Caco-2 (cell line): ENCODE results near the gene LY6G5C. TPM values are rescaled to one million over a fixed set of nuclear protein-coding genes. Genes with fewer than 3 reads are reported as not detected.
A peak's percentile ranks its signal among the peaks of the same experiment; 100 is the strongest.

Source experiments
- BruUV-seq: library from RNA; stranded (reverse); fragments of 400-500 nt; replicated peaks from 2 replicates; lab custom pipeline; 2021; lab: Mats Ljungman, UMichigan
- CTCF ChIA-PET: fragments of 300-600 bp; sonication (Branson Sonifier 250); formaldehyde crosslinking; loops from one replicate; lab custom pipeline; 2022; ENCODE audit warnings: antibody characterized with exemption; lab: Charles Lee
- POLR2A ChIA-PET: fragments of 300-600 bp; sonication (Branson Sonifier 250); formaldehyde crosslinking; loops from one replicate; lab custom pipeline; 2022; ENCODE audit warnings: antibody characterized with exemption; lab: Charles Lee
- DNase-seq, 2 experiments: peaks; one replicate each; pipeline versions ENCODE4 v3.0.0 to v3.0.0-alpha.2; 2020 to 2022
- H3K27me3 ChIP-seq: replicated peaks from 2 replicates; pipeline ENCODE4 v1.6.0; 2011; ENCODE audit warnings: low read length; ENCODE audit not compliant: control insufficient read depth, insufficient read depth
- H3K36me3 ChIP-seq: 2 replicates; pipeline ENCODE4 v1.5.1; 2011; ENCODE audit warnings: low read length; ENCODE audit not compliant: control insufficient read depth, insufficient read depth
- H3K4me1 ChIP-seq: fragments of 250-450 bp; sonication (Bioruptor Pico); 2 replicates; pipeline ENCODE4 v1.5.1; 2020; ENCODE audit warnings: mild to moderate bottlenecking
- H3K4me3 ChIP-seq: 2 replicates; pipeline ENCODE4 v1.5.1; 2011; ENCODE audit warnings: low read depth, mild to moderate bottlenecking, control low read depth, low read length
- H3K9me3 ChIP-seq: fragments of 250-450 bp; sonication (Bioruptor Pico); 2 replicates; pipeline ENCODE4 v1.5.1; 2020; ENCODE audit warnings: mild to moderate bottlenecking, moderate library complexity
- H3K27ac Mint-ChIP-seq: one replicate; pipeline ENCODE4 v1.8.0; 2022; ENCODE audit warnings: mixed read lengths; ENCODE audit not compliant: unreplicated experiment
- H3K27me3 Mint-ChIP-seq: one replicate; pipeline ENCODE4 v1.8.0; 2022; ENCODE audit warnings: mixed read lengths; ENCODE audit not compliant: insufficient read depth, unreplicated experiment
- H3K36me3 Mint-ChIP-seq: one replicate; pipeline ENCODE4 v1.8.0; 2022; ENCODE audit warnings: mild to moderate bottlenecking, mixed read lengths; ENCODE audit not compliant: insufficient read depth, unreplicated experiment
- H3K4me1 Mint-ChIP-seq: one replicate; pipeline ENCODE4 v1.8.0; 2022; ENCODE audit warnings: low read depth, mixed read lengths; ENCODE audit not compliant: unreplicated experiment
- H3K4me3 Mint-ChIP-seq: one replicate; pipeline ENCODE4 v1.8.0; 2022; ENCODE audit warnings: mild to moderate bottlenecking, moderate library complexity, mixed read lengths; ENCODE audit not compliant: unreplicated experiment
- H3K9me3 Mint-ChIP-seq: one replicate; pipeline ENCODE4 v1.8.0; 2022; ENCODE audit warnings: mixed read lengths; ENCODE audit not compliant: unreplicated experiment
- CTCF ChIP-seq, 2 experiments: fragments of 200-600 bp in 1 of 2; IDR thresholded peaks; 1 replicate in 1 of 2; 2 replicates in 1 of 2; pipeline versions ENCODE4 v1.5.1 to v1.8.0; 2011 to 2022; ENCODE audit warnings: antibody characterized with exemption in 1 of 2, control low read depth in 1 of 2, inconsistent platforms in 1 of 2, low read depth in 1 of 2, low read length in 1 of 2, mild to moderate bottlenecking in 1 of 2, moderate library complexity in 1 of 2; ENCODE audit not compliant: insufficient read depth in 1 of 2, severe bottlenecking in 1 of 2, unreplicated experiment in 1 of 2
- intact Hi-C: fragments of 100-400 bp; cut with micrococcal nuclease; formaldehyde crosslinking; loops from one replicate; pipeline ENCODE4 v1.10.0; 2022; ENCODE audit not compliant: unreplicated experiment
- total RNA-seq: library from RNA; stranded (reverse); gene quantifications from 2 replicates; pipeline ENCODE4 v1.2.3, GENCODE V29; 2022

The LY6G5C gene
- total RNA-seq, 1 experiment from 2014 or later: 2.9 TPM

DNA sequence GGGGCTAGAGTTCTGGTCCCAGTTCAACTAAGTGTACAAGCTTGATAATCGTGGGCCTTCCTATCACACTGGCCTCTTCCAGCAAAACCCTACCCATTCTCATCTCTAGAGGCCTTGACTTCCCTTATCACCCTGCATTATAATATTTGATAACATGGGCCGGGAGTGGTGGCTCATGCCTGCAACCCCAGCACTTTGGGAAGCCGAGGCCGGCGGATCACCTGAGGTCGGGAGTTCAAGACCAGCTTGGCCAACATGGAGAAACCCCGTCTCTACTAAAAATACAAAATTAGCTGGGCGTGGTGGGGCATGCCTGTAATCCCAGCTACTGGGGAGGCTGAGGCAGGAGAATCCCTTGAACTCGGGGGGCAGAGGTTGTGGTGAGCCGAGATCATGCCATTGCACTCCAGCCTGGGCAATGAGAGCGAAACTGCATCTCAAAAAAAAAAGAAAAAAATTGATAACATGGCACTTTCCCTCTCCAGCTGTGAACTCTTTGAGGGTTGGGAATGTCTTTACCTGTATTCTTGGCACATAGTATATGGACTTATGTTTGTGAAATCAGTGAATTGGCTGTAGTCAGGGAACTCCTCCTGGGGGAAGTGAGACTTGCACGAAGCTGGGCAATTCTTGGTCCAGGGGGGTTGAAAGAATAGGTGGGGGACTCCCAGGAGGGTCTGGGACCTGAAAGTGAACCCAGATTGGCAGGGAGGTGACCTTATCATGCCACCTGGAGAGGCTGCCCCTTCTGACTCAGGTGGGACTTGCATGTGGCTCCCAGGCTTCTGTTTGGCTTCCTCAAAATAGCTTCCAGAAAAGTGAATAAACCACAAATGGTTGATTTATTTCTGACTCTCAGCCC lies 19.4 kb downstream of the LY6G5C start:
- TF ChIP-seq CTCF (IDR thresholded peaks at IDR 0.05; ENCODE audit: insufficient read depth in 1 of 2, low read depth in 1 of 2, low read length in 1 of 2, severe bottlenecking in 1 of 2, unreplicated experiment in 1 of 2): no peak
- H3K4me1 Mint-ChIP-seq: peaks cover 45% of the 10 kb centered on the region
- H3K27me3 ChIP-seq: no peaks in the 10 kb centered on the region
- intact Hi-C loops: no loop called here
- H3K4me1 ChIP-seq: peaks cover 22% of the 10 kb centered on the region
- peak overlapping the region; percentile 89 for H3K27ac Mint-ChIP-seq
- ChIA-PET POLR2A (interaction anchor here (0.6 to 2.4 kb wide), 12 partner anchors 9 to 1310 kb away, joined by 3 to 17 read pairs (median 4); partner anchors contain the start of genes BAG6, DDX39B, MSH5 and NEU1), CTCF (interaction anchor here (0.7 to 1.3 kb wide), 5 partner anchors 9 to 154 kb away, joined by 3 to 6 read pairs (median 3); partner anchors contain the start of genes BAG6, HSPA1A and HSPA1L)
- H3K4me3 Mint-ChIP-seq: peak overlapping the region; percentile 88
- H3K4me3 ChIP-seq: peak overlapping the region; percentile 53
- DNase-seq: no peak
- H3K9me3 ChIP-seq: no peaks in the 10 kb centered on the region
- H3K36me3 Mint-ChIP-seq: peaks cover 84% of the 10 kb centered on the region
- no peaks in the 10 kb centered on the region for H3K27me3 Mint-ChIP-seq
- peaks cover 9% of the 10 kb centered on the region for H3K36me3 ChIP-seq
- no peaks in the 10 kb centered on the region for H3K9me3 Mint-ChIP-seq
- no TSS peak for BruUV-seq

- peak within 1 kb of the TSS; percentile 88 for H3K4me3 Mint-ChIP-seq
- no TSS peak for BruUV-seq
- POLR2A ChIA-PET: interaction anchor here (0.5 to 2.4 kb wide), 16 partner anchors 8 to 1047 kb away, joined by 3 to 17 read pairs (median 4); partner anchors contain the start of genes BAG6, DDX39B, MSH5 and NEU1
- H3K4me1 Mint-ChIP-seq: peaks cover 47% of the 10 kb centered on the region
- intact Hi-C loops: loop anchor here (1.0 kb wide), 1 partner anchor 8 kb away; the partner anchor contains the start of gene BAG6
- peaks cover 9% of the 10 kb centered on the region for H3K36me3 ChIP-seq
- H3K9me3 Mint-ChIP-seq: no peaks in the 10 kb centered on the region
- peak; percentile 83 to 89 for DNase-seq
- no peaks in the 10 kb centered on the region for H3K27me3 Mint-ChIP-seq
- H3K27me3 ChIP-seq: no peaks in the 10 kb centered on the region
- H3K4me1 ChIP-seq: peaks cover 31% of the 10 kb centered on the region
- H3K27ac Mint-ChIP-seq: peak within 1 kb of the TSS; percentile 89
- peaks cover 81% of the 10 kb centered on the region for H3K36me3 Mint-ChIP-seq
- no peak for TF ChIP-seq CTCF (IDR thresholded peaks at IDR 0.05; ENCODE audit: insufficient read depth in 1 of 2, low read depth in 1 of 2, low read length in 1 of 2, severe bottlenecking in 1 of 2, unreplicated experiment in 1 of 2)
- CTCF ChIA-PET: interaction anchor here (0.7 to 1.3 kb wide), 5 partner anchors 8 to 154 kb away, joined by 3 to 6 read pairs (median 3); partner anchors contain the start of genes BAG6, HSPA1A and HSPA1L
- H3K4me3 ChIP-seq: peak within 1 kb of the TSS; percentile 53
- H3K9me3 ChIP-seq: no peaks in the 10 kb centered on the region
Observed at GRCh38 chr6:31660381-31661261, 20.2 kb downstream of the LY6G5C start, which contains the start of gene C6orf47. TSS of gene C6orf47 (minus strand) at chr6:31660778. CDS start at chr6:31659947, 831 bp downstream.
